ENCODE measurements around the gene TPM4.
"Not testable (repeated sequence)": the region's sequence is repeated elsewhere in the genome, so short reads cannot be mapped to it uniquely, and the experiment has no call there.

The TPM4 gene

GRCh38 chr19:16111160-16111908 lies 35.0 kb downstream of the TPM4 start, which contains the start of gene RAB8A:
Gene RAB8A (plus strand): TSS chr19:16111889. CDS start chr19:16111902, 13 bp downstream.
- peaks cover 20% of the 10 kb centered on the region for H3K4me1 ChIP-seq (ENCODE audit: control insufficient read depth, insufficient read depth, low read length, poor library complexity, severe bottlenecking)
- peaks cover 7% of the 10 kb centered on the region for H3K36me3 ChIP-seq (ENCODE audit: control insufficient read depth, insufficient read depth, low read length)
- H3K4me3 ChIP-seq (ENCODE audit: insufficient read depth, low read depth, low read length, poor library complexity, severe bottlenecking): peak within 1 kb of the TSS; percentile 97
- DNase-seq: peak; percentile 97 to 99 (median 98)
- no peaks in the 10 kb centered on the region for H3K9me3 ChIP-seq (ENCODE audit: control insufficient read depth, low read length)
- H3K27me3 ChIP-seq (replicated peaks; ENCODE audit: control insufficient read depth, insufficient read depth, low read length, poor library complexity, severe bottlenecking): no peaks in the 10 kb centered on the region
- H3K27ac ChIP-seq (ENCODE audit: insufficient read depth, low read length, poor library complexity, severe bottlenecking): peak within 1 kb of the TSS; percentile 95

GRCh38 chr19:16111909-16112752 lies 35.8 kb downstream of the TPM4 start:
- DNase-seq: no peak
- no peaks in the 10 kb centered on the region for H3K9me3 ChIP-seq (ENCODE audit: control insufficient read depth, low read length)
- peak overlapping the region; percentile 97 for H3K4me3 ChIP-seq (ENCODE audit: insufficient read depth, low read depth, low read length, poor library complexity, severe bottlenecking)
- H3K36me3 ChIP-seq (ENCODE audit: control insufficient read depth, insufficient read depth, low read length): peaks cover 7% of the 10 kb centered on the region
- H3K27ac ChIP-seq (ENCODE audit: insufficient read depth, low read length, poor library complexity, severe bottlenecking): peak overlapping the region; percentile 95
- H3K27me3 ChIP-seq (replicated peaks; ENCODE audit: control insufficient read depth, insufficient read depth, low read length, poor library complexity, severe bottlenecking): no peaks in the 10 kb centered on the region
- peaks cover 20% of the 10 kb centered on the region for H3K4me1 ChIP-seq (ENCODE audit: control insufficient read depth, insufficient read depth, low read length, poor library complexity, severe bottlenecking)

GRCh38 chr19:16112778-16113177 lies 36.5 kb downstream of the TPM4 start:
- H3K36me3 ChIP-seq (ENCODE audit: control insufficient read depth, insufficient read depth, low read length): peaks cover 7% of the 10 kb centered on the region
- no peaks in the 10 kb centered on the region for H3K9me3 ChIP-seq (ENCODE audit: control insufficient read depth, low read length)
- H3K4me1 ChIP-seq (ENCODE audit: control insufficient read depth, insufficient read depth, low read length, poor library complexity, severe bottlenecking): peaks cover 20% of the 10 kb centered on the region
- no peak for DNase-seq
- peak overlapping the region; percentile 95 for H3K27ac ChIP-seq (ENCODE audit: insufficient read depth, low read length, poor library complexity, severe bottlenecking)
- H3K4me3 ChIP-seq (ENCODE audit: insufficient read depth, low read depth, low read length, poor library complexity, severe bottlenecking): peak overlapping the region; percentile 97
- no peaks in the 10 kb centered on the region for H3K27me3 ChIP-seq (replicated peaks; ENCODE audit: control insufficient read depth, insufficient read depth, low read length, poor library complexity, severe bottlenecking)

GRCh38 chr19:16113727-16114126 lies 37.4 kb downstream of the TPM4 start:
- H3K4me1 ChIP-seq (ENCODE audit: control insufficient read depth, insufficient read depth, low read length, poor library complexity, severe bottlenecking): peaks cover 27% of the 10 kb centered on the region
- H3K36me3 ChIP-seq (ENCODE audit: control insufficient read depth, insufficient read depth, low read length): peaks cover 13% of the 10 kb centered on the region
- no peaks in the 10 kb centered on the region for H3K27me3 ChIP-seq (replicated peaks; ENCODE audit: control insufficient read depth, insufficient read depth, low read length, poor library complexity, severe bottlenecking)
- H3K9me3 ChIP-seq (ENCODE audit: control insufficient read depth, low read length): no peaks in the 10 kb centered on the region
- DNase-seq: no peak
- H3K4me3 ChIP-seq (ENCODE audit: insufficient read depth, low read depth, low read length, poor library complexity, severe bottlenecking): no peak overlapping the region
- H3K27ac ChIP-seq (ENCODE audit: insufficient read depth, low read length, poor library complexity, severe bottlenecking): no peak overlapping the region

- DNase-seq: no peak
- H3K4me1 ChIP-seq (ENCODE audit: control insufficient read depth, insufficient read depth, low read length, poor library complexity, severe bottlenecking): peaks cover 29% of the 10 kb centered on the region
- H3K4me3 ChIP-seq (ENCODE audit: insufficient read depth, low read depth, low read length, poor library complexity, severe bottlenecking): no peak overlapping the region
Observed at GRCh38 chr19:16115301-16116039, 39.2 kb downstream of the TPM4 start.

GRCh38 chr19:16116067-16116466 lies 39.8 kb downstream of the TPM4 start:
- Histone ChIP-seq H3K36me3 (ENCODE audit: control insufficient read depth, insufficient read depth, low read length) (peaks cover 20% of the 10 kb centered on the region), H3K4me3 (ENCODE audit: insufficient read depth, low read depth, low read length, poor library complexity, severe bottlenecking) (no peak overlapping the region), H3K9me3 (ENCODE audit: control insufficient read depth, low read length) (no peaks in the 10 kb centered on the region), H3K27ac (ENCODE audit: insufficient read depth, low read length, poor library complexity, severe bottlenecking) (no peak overlapping the region), H3K4me1 (ENCODE audit: control insufficient read depth, insufficient read depth, low read length, poor library complexity, severe bottlenecking) (peaks cover 24% of the 10 kb centered on the region), H3K27me3 (replicated peaks; ENCODE audit: control insufficient read depth, insufficient read depth, low read length, poor library complexity, severe bottlenecking) (no peaks in the 10 kb centered on the region)
- no peak for DNase-seq

More at GRCh38 chr19:16115301-16116039, 39.2 kb downstream of the TPM4 start:
- H3K27me3 ChIP-seq (replicated peaks; ENCODE audit: control insufficient read depth, insufficient read depth, low read length, poor library complexity, severe bottlenecking): no peaks in the 10 kb centered on the region
- H3K9me3 ChIP-seq (ENCODE audit: control insufficient read depth, low read length): no peaks in the 10 kb centered on the region
- H3K27ac ChIP-seq (ENCODE audit: insufficient read depth, low read length, poor library complexity, severe bottlenecking): no peak overlapping the region
- peaks cover 19% of the 10 kb centered on the region for H3K36me3 ChIP-seq (ENCODE audit: control insufficient read depth, insufficient read depth, low read length)

- peaks cover 35% of the 10 kb centered on the region for H3K36me3 ChIP-seq (ENCODE audit: control insufficient read depth, insufficient read depth, low read length)
- no peaks in the 10 kb centered on the region for H3K9me3 ChIP-seq (ENCODE audit: control insufficient read depth, low read length)
- H3K4me3 ChIP-seq (ENCODE audit: insufficient read depth, low read depth, low read length, poor library complexity, severe bottlenecking): no peak overlapping the region
- H3K27me3 ChIP-seq (replicated peaks; ENCODE audit: control insufficient read depth, insufficient read depth, low read length, poor library complexity, severe bottlenecking): no peaks in the 10 kb centered on the region
- DNase-seq: no peak
- peaks cover 17% of the 10 kb centered on the region for H3K4me1 ChIP-seq (ENCODE audit: control insufficient read depth, insufficient read depth, low read length, poor library complexity, severe bottlenecking)
- no peak overlapping the region for H3K27ac ChIP-seq (ENCODE audit: insufficient read depth, low read length, poor library complexity, severe bottlenecking)
Observed at GRCh38 chr19:16117594-16118033, 41.3 kb downstream of the TPM4 start.

GRCh38 chr19:16118489-16119033 lies 42.3 kb downstream of the TPM4 start:
- peaks cover 42% of the 10 kb centered on the region for H3K36me3 ChIP-seq (ENCODE audit: control insufficient read depth, insufficient read depth, low read length)
- H3K27ac ChIP-seq (ENCODE audit: insufficient read depth, low read length, poor library complexity, severe bottlenecking): peak overlapping the region; percentile 56
- H3K27me3 ChIP-seq (replicated peaks; ENCODE audit: control insufficient read depth, insufficient read depth, low read length, poor library complexity, severe bottlenecking): no peaks in the 10 kb centered on the region
- no peaks in the 10 kb centered on the region for H3K9me3 ChIP-seq (ENCODE audit: control insufficient read depth, low read length)
- peaks cover 12% of the 10 kb centered on the region for H3K4me1 ChIP-seq (ENCODE audit: control insufficient read depth, insufficient read depth, low read length, poor library complexity, severe bottlenecking)
- no peak overlapping the region for H3K4me3 ChIP-seq (ENCODE audit: insufficient read depth, low read depth, low read length, poor library complexity, severe bottlenecking)
- DNase-seq: no peak

GRCh38 chr19:16119075-16119857 lies 43.0 kb downstream of the TPM4 start:
- H3K27me3 ChIP-seq (replicated peaks; ENCODE audit: control insufficient read depth, insufficient read depth, low read length, poor library complexity, severe bottlenecking); H3K4me1 ChIP-seq (ENCODE audit: control insufficient read depth, insufficient read depth, low read length, poor library complexity, severe bottlenecking); H3K4me3 ChIP-seq (ENCODE audit: insufficient read depth, low read depth, low read length, poor library complexity, severe bottlenecking); H3K9me3 ChIP-seq (ENCODE audit: control insufficient read depth, low read length): not testable (repeated sequence)
- peak in 1 of 3 donors; percentile 18 for DNase-seq
- Histone ChIP-seq H3K27ac (ENCODE audit: insufficient read depth, low read length, poor library complexity, severe bottlenecking) (peak overlapping the region; percentile 56), H3K36me3 (ENCODE audit: control insufficient read depth, insufficient read depth, low read length) (peaks cover 49% of the 10 kb centered on the region)

Data from effector memory CD4-positive, alpha-beta T cell (primary cell).